Osteocyte (in vitro differentiated cells): ENCODE data around the gene IP6K1. TPM values are rescaled to one million over a fixed set of nuclear protein-coding genes. Genes with fewer than 3 reads are reported as not detected.
A peak's percentile ranks its signal among the peaks of the same experiment; 100 is the strongest.
"Not testable (repeated sequence)": the region's sequence is repeated elsewhere in the genome, so short reads cannot be mapped to it uniquely, and the experiment has no call there.

Experiments used
- DNase-seq: peaks from one replicate; pipeline ENCODE4 v3.0.0; 2021; ENCODE audit warnings: mixed read lengths; ENCODE audit not compliant: unreplicated experiment; ENCODE audit errors: extremely low spot score
- H3K27ac Mint-ChIP-seq: one replicate; pipeline ENCODE4 v1.8.0; 2021; ENCODE audit warnings: mild to moderate bottlenecking, mixed read lengths; ENCODE audit not compliant: unreplicated experiment
- H3K27me3 Mint-ChIP-seq: one replicate; pipeline ENCODE4 v1.8.0; 2021; ENCODE audit warnings: mixed read lengths; ENCODE audit not compliant: unreplicated experiment
- H3K36me3 Mint-ChIP-seq: one replicate; pipeline ENCODE4 v1.8.0; 2021; ENCODE audit warnings: mixed read lengths; ENCODE audit not compliant: unreplicated experiment
- H3K4me1 Mint-ChIP-seq: one replicate; pipeline ENCODE4 v1.8.0; 2021; ENCODE audit warnings: mixed read lengths; ENCODE audit not compliant: unreplicated experiment
- H3K4me3 Mint-ChIP-seq: one replicate; pipeline ENCODE4 v1.8.0; 2021; ENCODE audit warnings: mild to moderate bottlenecking, moderate library complexity, mixed read lengths; ENCODE audit not compliant: unreplicated experiment
- H3K9me3 Mint-ChIP-seq: one replicate; pipeline ENCODE4 v1.8.0; 2021; ENCODE audit warnings: mixed read lengths; ENCODE audit not compliant: unreplicated experiment
- CTCF ChIP-seq: fragments of 200-600 bp; sonication (generic); IDR thresholded peaks from 2 replicates; pipeline ENCODE4 v1.5.0; 2021; ENCODE audit warnings: antibody characterized with exemption, mild to moderate bottlenecking, moderate library complexity
- total RNA-seq: library from RNA; stranded (reverse); gene quantifications from 2 replicates; pipeline ENCODE4 v1.2.1, GENCODE V29; 2021

Gene IP6K1
- total RNA-seq, 1 donor from 2014 or later: 66.9 TPM

- no peak for TF ChIP-seq CTCF
- Mint-ChIP-seq H3K4me3 (no peak overlapping the region), H3K27ac (peak overlapping the region; percentile 38), H3K4me1 (peaks cover 5% of the 10 kb centered on the region), H3K9me3 (no peaks in the 10 kb centered on the region), H3K27me3 (no peaks in the 10 kb centered on the region), H3K36me3 (peaks cover 10% of the 10 kb centered on the region)
- no peak for DNase-seq
Observed at GRCh38 chr3:49699281-49699979, 86.9 kb downstream of the IP6K1 start.

GRCh38 chr3:49695350-49696015 lies 90.9 kb downstream of the IP6K1 start:
- H3K27me3 Mint-ChIP-seq, DNase-seq, H3K4me3 Mint-ChIP-seq, H3K9me3 Mint-ChIP-seq, H3K36me3 Mint-ChIP-seq, H3K27ac Mint-ChIP-seq: not testable (repeated sequence)
- peaks cover 12% of the 10 kb centered on the region for H3K4me1 Mint-ChIP-seq

GRCh38 chr3:49694409-49695070 lies 91.8 kb downstream of the IP6K1 start:
- H3K27me3 Mint-ChIP-seq, H3K9me3 Mint-ChIP-seq, DNase-seq, H3K36me3 Mint-ChIP-seq, H3K27ac Mint-ChIP-seq, H3K4me3 Mint-ChIP-seq: not testable (repeated sequence)
- peaks cover 20% of the 10 kb centered on the region for H3K4me1 Mint-ChIP-seq

- not testable (repeated sequence) for H3K36me3 Mint-ChIP-seq, H3K27me3 Mint-ChIP-seq, H3K9me3 Mint-ChIP-seq, H3K27ac Mint-ChIP-seq, DNase-seq, H3K4me3 Mint-ChIP-seq
- peaks cover 24% of the 10 kb centered on the region for H3K4me1 Mint-ChIP-seq
Observed at GRCh38 chr3:49691481-49691880, 94.9 kb downstream of the IP6K1 start.

GRCh38 chr3:49690856-49691255 lies 95.5 kb downstream of the IP6K1 start:
- H3K27ac Mint-ChIP-seq, H3K36me3 Mint-ChIP-seq, H3K27me3 Mint-ChIP-seq, H3K9me3 Mint-ChIP-seq, DNase-seq: not testable (repeated sequence)
- peaks cover 26% of the 10 kb centered on the region for H3K4me1 Mint-ChIP-seq
- H3K4me3 Mint-ChIP-seq: peak overlapping the region; percentile 97

DNA sequence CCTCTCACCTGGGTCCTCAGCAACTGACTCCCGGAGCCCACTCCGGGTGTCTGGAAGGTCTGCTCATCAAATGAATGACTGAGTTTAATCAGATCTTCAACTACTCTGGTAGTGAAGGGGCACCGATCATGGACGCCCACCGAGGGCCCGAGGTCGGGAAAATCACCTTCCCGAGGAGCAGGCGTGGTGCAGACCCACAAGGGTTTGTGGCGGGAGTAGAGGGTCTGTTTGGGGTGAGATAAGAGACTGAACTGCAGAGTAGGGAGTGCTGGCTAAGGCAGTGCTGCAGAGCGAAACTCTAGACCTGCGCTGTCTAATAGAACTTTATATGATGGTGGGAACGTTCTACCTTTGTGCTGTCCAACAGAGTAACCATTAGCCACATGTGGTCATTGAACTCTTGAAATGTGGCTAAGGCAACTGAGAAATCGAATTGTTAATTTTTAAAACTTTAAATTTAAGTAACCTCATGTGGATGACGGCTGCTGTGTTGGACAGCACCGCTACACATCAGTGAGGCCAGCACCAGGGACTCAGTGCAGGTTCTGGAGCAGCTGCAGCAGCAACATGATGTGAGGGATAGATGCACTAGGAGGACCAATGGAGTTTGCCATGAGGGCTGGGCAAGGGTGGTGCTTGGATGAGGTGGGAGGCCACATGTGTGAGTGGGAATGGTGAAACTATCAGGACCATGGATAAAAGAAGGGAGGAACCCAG lies 96.3 kb downstream of the IP6K1 start:
- Mint-ChIP-seq H3K4me3 (peak overlapping the region; percentile 97), H3K4me1 (peaks cover 29% of the 10 kb centered on the region), H3K27ac (peak overlapping the region; percentile 98)
- not testable (repeated sequence) for H3K36me3 Mint-ChIP-seq, H3K27me3 Mint-ChIP-seq, DNase-seq, H3K9me3 Mint-ChIP-seq

GRCh38 chr3:49689046-49689907 lies 97.1 kb downstream of the IP6K1 start, which contains the start of the genes MST1 and RNF123:
Gene MST1 (minus strand): TSS chr3:49689474. CDS start chr3:49688691, 783 bp downstream.
Gene RNF123 (plus strand): TSS chr3:49689557. CDS start chr3:49691166, 1,609 bp downstream.
- H3K9me3 Mint-ChIP-seq: no peaks in the 10 kb centered on the region
- peaks cover 8% of the 10 kb centered on the region for H3K36me3 Mint-ChIP-seq
- H3K4me1 Mint-ChIP-seq: peaks cover 29% of the 10 kb centered on the region
- H3K27ac Mint-ChIP-seq: peak within 1 kb of the TSS; percentile 98
- H3K4me3 Mint-ChIP-seq: peak within 1 kb of the TSS; percentile 97
- peak; percentile 51 for TF ChIP-seq CTCF
- DNase-seq: peak; percentile 97
- H3K27me3 Mint-ChIP-seq: no peaks in the 10 kb centered on the region

DNA sequence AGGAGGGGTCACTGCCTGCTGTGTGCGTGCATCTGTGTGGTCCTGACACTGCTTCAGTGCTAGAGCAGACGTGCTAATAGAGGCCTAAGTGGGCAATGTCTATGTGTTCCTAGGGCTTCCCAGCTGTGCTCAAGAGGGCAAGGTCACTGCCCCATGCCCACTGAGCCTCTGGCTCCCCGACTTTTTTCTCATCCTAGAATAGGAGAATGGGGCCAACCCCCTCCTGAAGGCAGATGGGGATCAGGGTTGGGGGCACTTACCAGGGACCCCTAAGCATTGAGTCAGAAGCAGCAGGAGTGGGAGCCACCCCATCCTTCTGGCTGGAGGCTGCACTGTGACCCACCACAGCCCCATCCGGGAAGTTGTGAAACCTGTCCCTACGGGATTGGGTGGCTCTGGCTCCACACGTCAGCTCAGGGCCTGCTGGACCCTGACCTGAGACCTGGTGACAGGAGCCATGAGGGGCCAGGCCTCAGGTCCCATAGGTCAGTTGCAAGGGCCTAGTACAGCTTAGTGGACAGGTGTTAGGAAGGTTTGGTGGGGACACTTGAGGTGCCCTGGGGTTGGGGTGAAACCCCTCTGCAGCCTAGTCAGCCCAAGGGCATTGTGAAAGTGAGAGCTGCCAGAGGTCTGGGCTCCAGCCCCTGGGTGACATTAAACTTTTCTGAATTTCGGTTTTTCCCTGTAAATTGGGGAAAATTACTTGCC lies 97.8 kb downstream of the IP6K1 start:
- peaks cover 29% of the 10 kb centered on the region for H3K4me1 Mint-ChIP-seq
- H3K4me3 Mint-ChIP-seq: peak overlapping the region; percentile 97
- H3K36me3 Mint-ChIP-seq, H3K27me3 Mint-ChIP-seq, DNase-seq, H3K9me3 Mint-ChIP-seq: not testable (repeated sequence)
- peak overlapping the region; percentile 98 for H3K27ac Mint-ChIP-seq
